HEK293 (cell line): Measurements from ENCODE around the gene TXNDC8.

Experiments
- ATF2 ChIP-seq: fragments of 450-650 bp; formaldehyde crosslinking; IDR thresholded peaks from 2 replicates; pipeline ENCODE4 v1.5.1; 2016; ENCODE audit warnings: missing biosample characterization, missing genetic modification characterization, low read depth
- CTCF ChIP-seq: fragments of 450-650 bp; formaldehyde crosslinking; IDR thresholded peaks from 2 replicates; pipeline ENCODE4 v1.5.1; 2016; ENCODE audit warnings: missing biosample characterization, missing genetic modification characterization
- GLI4 ChIP-seq: fragments of 450-650 bp; formaldehyde crosslinking; IDR thresholded peaks from 2 replicates; pipeline ENCODE4 v1.5.1; 2016; ENCODE audit warnings: missing biosample characterization, missing genetic modification characterization
- PBX3 ChIP-seq: sonication (generic); formaldehyde crosslinking; IDR thresholded peaks from 2 replicates; pipeline ENCODE4 v1.8.1; 2022; ENCODE audit warnings: mild to moderate bottlenecking, moderate library complexity, missing genetic modification reagents
- PRDM2 ChIP-seq: fragments of 450-650 bp; formaldehyde crosslinking; IDR thresholded peaks from 2 replicates; pipeline ENCODE4 v1.5.1; 2016; ENCODE audit warnings: missing biosample characterization, missing genetic modification characterization, borderline replicate concordance
- TCF7L2 ChIP-seq: IDR thresholded peaks from 2 replicates; pipeline ENCODE4 v1.6.1; 2011; ENCODE audit warnings: low read depth, mild to moderate bottlenecking, inconsistent platforms, low read length, moderate library complexity, borderline replicate concordance
- WT1 ChIP-seq: fragments of 450-650 bp; formaldehyde crosslinking; IDR thresholded peaks from 2 replicates; pipeline ENCODE4 v1.5.1; 2016; ENCODE audit warnings: missing biosample characterization, missing genetic modification characterization
- ZNF302 ChIP-seq: fragments of 450-650 bp; formaldehyde crosslinking; IDR thresholded peaks from 2 replicates; pipeline ENCODE4 v1.5.1; 2016; ENCODE audit warnings: missing biosample characterization, missing genetic modification characterization, low read depth
- ZNF513 ChIP-seq: fragments of 450-650 bp; IDR thresholded peaks from 2 replicates; pipeline ENCODE4 v1.5.1; 2018; ENCODE audit warnings: missing biosample characterization, missing genetic modification characterization
- ZNF549 ChIP-seq: fragments of 450-650 bp; IDR thresholded peaks from 2 replicates; pipeline ENCODE4 v1.5.1; 2018; ENCODE audit warnings: missing biosample characterization, missing genetic modification characterization, mild to moderate bottlenecking, inconsistent platforms, moderate library complexity
- ZNF623 ChIP-seq: fragments of 450-650 bp; formaldehyde crosslinking; IDR thresholded peaks from 2 replicates; pipeline ENCODE4 v1.5.1; 2016; ENCODE audit warnings: missing biosample characterization, missing genetic modification characterization
- ZNF658 ChIP-seq: fragments of 450-650 bp; formaldehyde crosslinking; IDR thresholded peaks from 2 replicates; pipeline ENCODE4; 2016; ENCODE audit warnings: missing biosample characterization, missing genetic modification characterization
- ZNF747 ChIP-seq: fragments of 450-650 bp; formaldehyde crosslinking; IDR thresholded peaks from 2 replicates; pipeline ENCODE4 v1.5.1; 2016; ENCODE audit warnings: missing biosample characterization, missing genetic modification characterization
- ZSCAN5A ChIP-seq: fragments of 450-650 bp; formaldehyde crosslinking; IDR thresholded peaks from 2 replicates; pipeline ENCODE4 v1.5.1; 2016; ENCODE audit warnings: missing biosample characterization, missing genetic modification characterization

GRCh38 chr9:110356639-110357395 is 19.2 kb upstream of the TXNDC8 start:
- TF ChIP-seq ZSCAN5A (tag by site-specific recombination): no peak
- TF ChIP-seq ZNF302: no peak
- no peak for TF ChIP-seq TCF7L2
- TF ChIP-seq GLI4 (tag by site-specific recombination): no peak
- no peak for TF ChIP-seq ZNF549 (tag by site-specific recombination)
- no peak for TF ChIP-seq ZNF623
- no peak for TF ChIP-seq CTCF (tag by site-specific recombination)
- TF ChIP-seq ATF2 (tag by site-specific recombination): no peak
- TF ChIP-seq PBX3 (CRISPR knock-in tag): no peak
- no peak for TF ChIP-seq ZNF658 (tag by site-specific recombination)
- no peak for TF ChIP-seq PRDM2 (tag by site-specific recombination)
- no peak for TF ChIP-seq ZNF513
- no peak for TF ChIP-seq ZNF747
- TF ChIP-seq WT1 (tag by site-specific recombination): no peak
